Measurements from ENCODE around the gene MAGEF1.

Gene MAGEF1

GRCh38 chr3:184662187-184662586, 49.7 kb downstream of the MAGEF1 start:
- no peak for DNase-seq

GRCh38 chr3:184660931-184661330, 50.9 kb downstream of the MAGEF1 start:
- DNase-seq: no peak
